Stimulated activated CD8-positive, alpha-beta memory T cell treated with anti-CD3 and anti-CD28 coated beads, Interleukin-12 subunit alpha, Interleukin-12 subunit beta, amount 100 ng/mL, for 1 hour (primary cell): ENCODE measurements around the gene PPME1.

ENCODE experiments used
- DNase-seq: peaks from one replicate; pipeline ENCODE4 v3.0.0-alpha.2; 2020; ENCODE audit warnings: low read depth

Gene PPME1

DNA sequence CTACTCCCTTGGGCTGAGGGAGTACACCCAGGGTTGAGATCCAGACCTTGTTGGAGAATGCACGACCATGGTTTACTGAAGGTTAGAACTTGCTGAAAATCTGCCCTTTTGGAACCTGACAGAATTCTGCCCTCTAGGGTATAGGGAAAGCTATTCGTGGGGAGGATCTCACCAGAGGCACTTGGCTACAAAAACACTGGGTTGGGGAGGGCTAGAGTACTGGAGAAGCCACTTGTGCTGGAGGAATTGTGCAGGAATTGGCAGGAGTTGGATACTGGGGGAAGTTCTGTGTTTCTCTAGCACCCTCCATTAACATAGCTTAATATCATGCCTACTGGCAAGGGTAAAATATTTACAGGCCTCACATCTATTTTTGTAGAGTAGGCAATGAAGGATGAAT lies 55.8 kb downstream of the PPME1 start:
- DNase-seq = no peak

DNA sequence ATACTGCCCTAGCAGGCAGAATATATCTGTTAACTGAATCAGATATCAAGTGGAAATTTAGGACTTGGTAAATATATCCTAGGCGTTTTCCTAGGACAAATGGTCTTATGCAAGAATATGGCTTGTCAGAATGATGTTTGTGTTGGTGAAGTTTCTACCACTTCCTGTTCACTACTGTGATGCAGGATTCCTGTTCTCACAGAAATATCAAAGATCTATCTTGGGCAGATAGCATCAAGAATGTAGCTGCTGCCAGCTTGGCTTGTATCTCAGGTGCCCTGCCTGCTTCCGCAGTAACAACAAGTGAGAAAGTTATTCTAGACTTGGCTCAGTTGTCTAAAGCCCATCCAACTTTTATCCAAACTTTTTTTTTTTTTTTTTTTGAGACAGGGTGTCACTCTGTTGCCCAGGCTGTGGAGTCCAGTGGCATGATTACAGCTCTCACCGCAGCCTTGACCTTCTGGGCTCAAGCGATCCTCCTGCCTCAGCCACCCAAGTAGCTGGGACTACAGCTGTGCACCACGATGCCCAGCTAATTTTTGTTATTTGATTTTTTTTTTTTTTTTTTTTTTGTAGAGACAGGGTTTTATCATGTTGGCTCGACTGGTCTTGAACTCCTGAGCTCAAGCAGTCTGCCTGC lies 61.3 kb downstream of the PPME1 start:
- no peak for DNase-seq

DNA sequence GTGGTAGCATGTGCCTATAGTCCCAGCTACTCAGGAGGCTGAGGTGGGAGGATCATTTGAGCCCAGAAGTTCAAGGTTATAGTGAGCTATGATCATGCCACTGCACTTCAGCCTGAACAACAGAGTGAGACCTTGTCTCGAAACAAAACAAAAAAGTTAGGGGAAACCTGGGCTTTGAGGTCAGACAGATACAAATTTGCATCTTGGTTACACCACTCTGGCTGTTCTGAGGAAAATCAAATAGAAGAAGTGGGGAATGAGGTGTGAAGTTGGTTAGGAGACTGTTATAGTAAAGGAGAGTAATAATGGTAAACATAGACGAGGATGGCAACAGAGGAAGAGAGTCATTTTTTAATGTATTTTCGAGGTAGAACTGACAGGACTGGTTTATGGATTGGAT lies 62.6 kb downstream of the PPME1 start:
- no peak for DNase-seq

DNA sequence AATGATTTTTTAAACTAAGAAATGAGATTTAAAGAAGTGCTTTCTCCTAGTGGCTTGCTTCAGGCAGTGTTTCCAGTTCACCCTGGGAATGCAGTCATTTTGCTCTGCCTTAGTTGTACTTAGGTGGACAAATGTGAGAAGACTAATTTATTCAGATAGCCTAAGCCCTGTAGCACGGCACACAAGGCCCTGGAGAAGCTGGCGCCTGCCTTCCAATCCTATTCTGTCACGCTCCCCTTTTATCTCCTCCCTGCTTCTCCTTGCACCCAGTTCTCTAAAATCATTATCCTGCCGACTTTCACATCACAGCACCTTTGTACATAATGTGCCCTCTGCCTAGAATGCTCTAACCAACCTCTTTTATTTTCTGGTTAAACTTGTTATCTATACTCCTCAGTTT lies 64.0 kb downstream of the PPME1 start:
- DNase-seq = no peak

DNA sequence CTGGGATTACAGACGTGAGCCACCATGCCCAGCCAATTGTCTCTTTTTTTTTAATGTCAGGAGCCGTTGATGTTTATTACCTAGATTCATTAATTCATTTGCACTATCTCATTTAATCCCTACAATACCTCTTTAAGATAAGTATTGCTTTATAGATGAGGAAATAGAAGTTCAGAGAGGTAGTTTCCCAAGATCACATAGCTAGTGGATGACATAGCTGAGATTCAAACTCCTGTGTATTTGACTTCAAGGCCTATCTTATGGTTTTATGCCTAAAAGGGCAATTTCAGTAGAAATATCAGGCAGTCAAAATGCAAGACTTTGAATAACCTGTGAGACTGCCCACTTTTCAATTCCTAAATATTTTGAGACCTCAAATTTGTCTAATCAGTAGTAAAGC lies 66.5 kb downstream of the PPME1 start:
- no peak for DNase-seq

DNA sequence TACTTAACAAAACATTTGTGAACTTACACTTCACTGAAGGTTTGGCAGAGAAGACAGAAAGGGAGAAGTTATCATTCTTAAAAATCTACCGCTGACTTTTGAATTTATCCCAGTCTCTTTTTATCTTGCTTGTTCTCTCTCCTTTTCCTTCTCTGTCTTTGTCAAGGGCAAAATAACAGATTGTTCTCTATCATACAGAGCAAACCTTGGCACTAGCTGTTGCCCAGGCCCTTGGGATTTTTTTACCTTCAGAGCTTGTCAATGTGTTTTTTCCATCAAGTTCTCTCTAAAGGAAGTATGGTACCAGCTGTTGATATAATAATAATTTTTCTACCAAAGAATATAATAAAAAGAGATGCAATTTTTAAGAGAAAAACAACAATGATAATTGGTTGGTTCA lies 67.2 kb downstream of the PPME1 start:
- no peak for DNase-seq

DNA sequence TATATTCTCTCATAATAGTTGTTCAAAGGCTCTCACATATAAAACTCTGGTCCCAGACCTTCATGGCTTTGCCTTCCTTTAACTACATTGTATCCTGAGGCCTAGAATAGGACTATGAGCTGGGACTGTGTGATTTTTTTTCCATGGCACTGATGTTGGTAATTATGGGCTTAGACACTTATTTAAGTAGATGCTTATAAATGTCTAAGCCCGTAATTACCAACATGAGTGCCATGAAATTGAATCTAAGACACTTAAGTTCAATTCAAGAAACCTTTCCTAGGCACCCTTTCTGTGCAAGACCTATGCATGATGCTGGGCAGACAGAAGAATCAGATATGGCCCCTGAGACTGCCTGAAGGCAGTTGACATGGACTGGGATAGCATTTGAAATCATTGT lies 77.4 kb downstream of the PPME1 start:
- DNase-seq = no peak

DNA sequence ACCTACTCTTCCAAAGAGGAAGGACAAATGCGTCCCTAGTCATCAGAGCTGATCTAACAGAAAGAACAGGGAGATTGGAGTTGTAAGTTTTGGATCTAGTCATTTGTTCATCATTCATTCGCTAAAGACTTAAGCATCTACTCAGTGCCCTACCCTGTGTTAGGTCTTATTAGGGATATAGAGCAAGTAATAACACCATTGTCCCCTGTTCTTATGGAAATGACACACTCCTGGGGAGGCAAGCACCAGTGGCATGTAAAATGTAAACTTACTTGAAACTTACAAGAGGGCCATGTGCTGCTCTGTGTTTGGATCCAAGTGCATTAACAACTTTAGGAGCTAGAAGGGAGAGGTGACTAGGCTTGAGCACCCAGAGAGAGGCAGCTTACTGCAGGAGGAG lies 78.4 kb downstream of the PPME1 start:
- no peak for DNase-seq

DNA sequence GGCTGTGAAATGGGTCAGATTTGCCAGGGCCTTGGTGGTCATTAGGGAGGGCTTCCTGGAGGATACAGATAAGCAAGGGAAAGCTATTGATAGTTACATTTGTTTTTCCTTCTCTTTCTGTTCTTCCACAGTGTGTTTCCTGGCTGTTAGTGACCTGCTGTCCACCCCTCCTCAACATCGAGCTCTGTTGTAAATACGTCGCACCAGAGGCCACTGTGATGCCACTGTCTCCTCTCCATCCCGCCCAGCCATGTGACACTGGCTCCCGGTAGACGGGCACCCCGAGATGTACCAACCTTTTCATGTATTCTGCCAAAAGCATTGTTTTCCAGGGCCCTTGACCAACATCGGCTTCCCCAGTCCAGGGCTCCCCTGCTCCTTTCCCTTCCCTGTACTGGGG lies 82.3 kb downstream of the PPME1 start:
- DNase-seq = no peak

DNA sequence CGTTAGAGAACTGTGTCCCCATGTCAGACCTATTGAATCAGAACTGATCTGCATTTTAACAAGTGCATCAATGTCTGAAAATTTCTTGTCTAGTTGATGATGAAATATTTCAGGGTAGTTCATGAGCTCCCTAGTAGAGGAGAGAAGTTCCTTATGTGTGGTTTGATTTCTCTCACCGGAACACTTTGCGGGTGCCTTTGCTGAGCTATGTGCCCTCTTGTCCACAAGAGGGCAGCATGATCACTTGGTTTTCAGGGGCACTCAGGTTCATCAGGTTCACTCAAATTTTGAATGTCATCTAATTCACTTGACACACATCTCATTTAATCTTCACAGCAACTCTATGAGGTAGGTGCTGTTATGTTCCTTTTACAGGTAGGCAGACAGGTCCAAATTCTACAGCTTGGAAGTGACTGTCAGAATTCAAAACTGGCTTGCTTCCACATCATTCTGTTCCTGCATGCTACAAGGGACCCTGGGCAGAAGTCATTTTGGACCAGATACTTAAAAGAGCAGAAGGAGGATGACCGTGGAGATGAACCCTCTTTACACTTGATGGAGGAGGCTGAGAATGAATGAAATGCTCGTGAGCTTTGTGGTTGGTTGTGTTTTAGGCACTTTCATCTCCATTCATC lies 84.8 kb downstream of the PPME1 start:
- peak; percentile 27 for DNase-seq

DNA sequence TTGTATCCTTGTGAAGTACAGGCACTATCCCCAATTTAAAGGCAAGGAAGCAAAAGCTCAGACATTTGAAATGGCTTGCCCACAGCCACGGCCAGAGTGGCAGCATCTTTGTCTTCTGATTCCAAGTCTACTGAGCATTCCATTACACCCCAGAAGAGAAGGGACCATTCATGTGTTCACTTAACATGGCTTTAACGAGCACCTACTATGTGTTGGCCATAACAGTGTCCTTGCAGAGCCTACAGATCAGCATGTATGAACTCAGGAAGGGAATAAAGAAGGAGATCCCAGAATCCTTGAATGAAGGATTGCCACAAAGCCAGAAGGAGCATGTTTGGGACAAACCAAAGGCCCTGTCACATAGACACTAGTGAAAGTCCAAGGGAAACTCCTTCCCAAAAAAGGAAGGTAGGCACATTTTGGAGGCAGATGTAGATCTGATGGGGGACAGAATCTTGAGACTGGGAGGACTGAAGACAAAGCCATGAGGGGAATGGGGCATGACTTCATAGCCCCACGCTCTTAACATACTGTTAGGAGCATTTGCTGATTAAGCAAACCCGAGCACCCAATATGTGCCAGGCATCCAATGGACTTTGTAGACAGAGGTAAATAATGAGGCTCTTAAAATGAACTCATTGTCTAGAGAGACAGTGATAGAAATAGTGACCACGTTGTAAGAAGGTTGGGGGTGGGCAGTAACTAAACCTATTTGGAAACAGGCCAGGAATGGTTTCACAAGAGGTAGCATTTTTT lies 85.5 kb downstream of the PPME1 start:
- no peak for DNase-seq

DNA sequence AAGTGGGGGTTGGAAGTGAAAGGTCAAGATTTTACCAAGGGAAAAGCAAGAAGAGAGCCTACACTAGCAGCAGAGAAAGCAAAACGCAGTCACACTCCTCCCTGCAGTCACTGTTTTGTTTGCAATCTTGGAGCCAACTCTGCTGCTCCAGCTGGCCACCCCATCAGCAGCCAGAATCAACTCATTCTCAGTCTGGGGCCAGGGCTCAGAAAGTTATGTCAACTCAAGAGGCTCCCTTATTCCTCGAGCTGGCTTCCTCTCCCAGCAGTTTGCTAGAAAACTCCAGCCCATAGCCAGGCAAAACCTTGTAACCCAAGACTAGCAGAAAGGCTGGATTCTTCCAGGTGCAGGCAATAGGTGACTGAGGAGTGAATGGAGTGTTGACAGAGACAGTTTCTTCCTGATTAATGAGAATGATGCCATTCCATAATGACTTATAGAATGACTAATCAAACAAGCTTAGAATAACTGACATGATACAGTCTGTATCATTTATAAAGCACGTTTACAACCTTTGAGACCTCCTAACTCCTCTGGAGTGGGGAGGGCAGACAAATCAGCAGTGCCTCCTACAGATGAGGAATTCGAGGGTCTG lies 87.0 kb downstream of the PPME1 start:
- no peak for DNase-seq

DNA sequence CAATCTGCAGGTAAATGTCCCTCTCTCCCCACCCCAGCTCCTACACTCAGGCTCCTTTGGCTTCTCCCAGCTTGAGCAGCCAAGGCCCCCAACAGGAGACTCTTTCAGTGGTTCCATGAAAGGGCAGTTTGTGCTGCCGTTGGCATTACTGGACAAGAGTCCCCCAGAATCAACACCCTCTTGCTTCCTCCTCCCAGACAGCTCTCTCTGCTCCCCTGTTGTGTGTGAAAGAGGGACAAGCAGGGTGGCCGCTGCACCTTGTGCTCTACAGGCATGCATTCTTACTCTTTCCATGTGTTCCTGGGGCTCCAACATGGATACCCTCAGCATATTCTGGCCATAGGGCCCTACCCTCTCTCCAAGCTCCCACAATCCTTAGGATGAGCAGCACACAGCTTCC lies 91.6 kb downstream of the PPME1 start:
- no peak for DNase-seq

DNA sequence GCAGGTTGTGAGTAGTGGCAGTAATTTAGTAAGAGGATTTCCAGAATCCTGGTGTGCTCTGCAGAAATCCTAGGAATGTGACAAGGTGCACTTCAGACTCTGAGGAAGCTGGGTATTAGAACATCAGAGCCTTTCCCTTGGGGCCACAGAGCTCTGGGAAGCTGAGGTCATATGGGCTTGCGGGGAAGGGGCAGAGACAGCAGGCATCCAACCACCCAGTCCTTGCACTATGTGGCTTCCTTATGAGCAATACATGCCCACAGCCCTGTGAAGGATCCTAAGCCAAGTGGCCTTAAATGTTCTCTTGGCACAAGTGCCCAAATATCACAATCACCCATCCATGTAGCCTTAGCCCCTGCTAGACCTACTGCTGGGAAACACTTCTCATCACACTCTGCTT lies 94.2 kb downstream of the PPME1 start:
- DNase-seq = no peak

DNA sequence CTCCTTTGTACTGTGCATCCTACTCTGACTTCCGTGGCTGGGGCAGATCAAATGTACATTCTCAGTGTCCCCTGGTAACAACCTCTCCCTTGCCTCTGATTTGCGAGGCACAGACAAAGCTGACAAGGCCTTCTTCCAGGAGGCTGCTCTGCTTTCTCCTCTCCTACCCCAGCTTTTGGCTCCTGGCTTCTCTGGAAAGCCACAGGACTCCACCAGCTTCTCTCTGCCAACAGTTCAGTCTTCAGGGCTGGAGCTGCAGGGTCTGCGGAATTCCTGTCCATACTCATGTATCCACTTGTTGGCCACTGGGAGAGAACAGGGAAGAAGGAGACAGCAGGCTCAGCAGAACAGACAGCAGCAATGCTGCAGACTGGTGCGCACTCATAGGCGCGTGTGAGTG lies 95.9 kb downstream of the PPME1 start:
- DNase-seq = no peak

DNA sequence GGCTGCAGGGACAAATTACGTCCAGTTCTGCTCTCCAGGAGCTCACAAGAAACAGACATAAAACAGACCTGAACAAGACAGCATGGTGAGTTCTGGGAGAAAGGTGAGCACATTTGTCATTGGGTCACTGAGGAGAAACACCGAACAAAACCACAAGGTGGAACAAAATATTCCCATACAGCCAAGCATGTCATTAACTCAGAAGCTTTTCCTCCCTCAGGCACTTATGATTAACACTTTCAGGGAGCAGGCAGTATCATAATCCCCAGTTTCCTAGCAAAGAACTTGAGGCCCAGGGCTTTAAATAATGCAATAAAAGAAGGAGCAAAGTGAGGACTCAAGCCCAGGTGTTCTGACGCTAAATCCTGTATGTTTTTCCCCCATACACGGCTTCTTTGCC lies 97.4 kb downstream of the PPME1 start:
- no peak for DNase-seq

DNA sequence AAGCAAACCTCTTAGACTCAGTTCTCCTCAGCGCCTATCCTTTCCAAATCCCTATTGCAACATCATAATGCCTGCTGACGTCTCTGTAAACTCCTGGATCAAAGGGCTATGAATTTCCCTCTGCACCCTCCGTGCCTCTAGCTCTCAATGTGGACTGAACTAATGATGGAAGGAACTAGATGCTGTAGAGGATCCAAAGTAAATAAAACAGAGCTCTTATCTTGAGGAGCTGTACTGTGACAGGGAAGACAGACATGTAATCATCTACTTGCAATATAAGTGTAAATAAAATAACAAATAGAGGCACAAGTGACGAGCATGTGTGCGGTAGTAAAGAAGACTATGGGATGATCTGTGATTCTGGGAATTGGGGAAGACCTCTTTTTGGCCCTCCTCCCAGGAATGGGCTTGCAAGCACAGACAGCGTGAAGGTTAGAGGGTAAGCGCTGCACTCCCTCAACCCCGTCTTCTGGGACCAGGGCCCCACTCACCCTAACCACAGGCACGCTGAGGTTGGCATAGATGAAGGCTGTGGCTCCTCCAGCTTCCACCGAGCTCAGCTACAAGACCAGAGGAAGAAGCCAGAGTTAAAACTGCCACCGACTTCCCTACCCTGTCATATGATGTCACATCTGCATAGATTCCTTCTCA lies 98.2 kb downstream of the PPME1 start:
- DNase-seq = no peak

DNA sequence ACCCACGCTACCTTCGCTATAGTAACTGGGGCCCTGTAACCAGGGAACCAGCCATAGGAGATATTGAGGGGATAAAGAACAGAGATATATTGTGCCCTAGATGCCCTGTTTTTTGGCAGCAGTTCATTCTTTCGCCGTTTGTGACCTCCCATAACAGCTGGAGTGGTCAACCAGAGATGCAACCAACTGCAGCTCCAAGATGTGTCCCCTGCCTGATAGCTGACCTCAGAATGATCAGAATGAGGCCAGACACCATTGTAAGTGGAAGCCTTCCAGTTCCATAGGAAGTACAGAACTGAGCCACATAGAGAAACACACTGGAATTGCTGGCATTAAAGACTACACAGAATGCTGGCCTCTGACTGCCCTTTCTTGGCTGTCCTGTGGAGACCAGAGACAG lies 101.2 kb downstream of the PPME1 start:
- no peak for DNase-seq

DNA sequence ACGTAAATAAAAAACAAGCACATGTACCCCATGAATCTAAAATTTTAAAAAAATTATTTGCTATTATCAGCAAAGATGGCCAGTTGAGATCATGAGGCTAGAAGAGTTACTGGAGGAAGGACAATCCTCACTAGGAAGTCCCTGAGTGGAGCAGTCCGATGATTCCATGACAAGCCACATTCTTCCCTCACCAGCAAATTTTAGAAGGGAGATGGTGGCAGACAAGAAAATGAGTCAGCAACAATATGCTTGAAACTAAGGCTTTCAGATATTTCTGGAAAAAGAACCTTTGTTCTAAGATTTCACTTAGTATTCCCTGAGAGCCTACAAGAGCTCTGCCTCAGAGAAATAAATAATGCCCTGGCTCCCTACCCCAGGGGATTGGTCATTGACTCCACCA lies 105.5 kb downstream of the PPME1 start:
- DNase-seq = no peak

DNA sequence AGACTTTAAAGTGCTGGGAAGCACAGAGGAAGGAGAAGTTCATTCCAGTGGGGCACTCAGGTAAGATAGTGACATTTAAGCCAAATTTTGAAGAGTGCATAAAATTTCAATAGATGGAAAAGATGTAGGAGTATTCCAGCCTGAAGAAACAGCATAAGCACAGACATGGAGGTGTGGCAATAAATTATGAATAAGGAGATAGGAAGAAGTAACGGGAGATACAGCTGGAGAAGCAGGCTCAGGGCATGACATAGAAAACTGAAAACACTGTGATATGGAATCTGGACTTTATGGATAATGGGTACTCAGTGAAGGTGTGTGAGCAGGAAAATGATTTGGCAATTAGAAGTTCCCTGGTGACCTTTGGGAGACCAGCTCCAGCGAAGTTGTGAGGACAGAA lies 107.0 kb downstream of the PPME1 start:
- DNase-seq = no peak

DNA sequence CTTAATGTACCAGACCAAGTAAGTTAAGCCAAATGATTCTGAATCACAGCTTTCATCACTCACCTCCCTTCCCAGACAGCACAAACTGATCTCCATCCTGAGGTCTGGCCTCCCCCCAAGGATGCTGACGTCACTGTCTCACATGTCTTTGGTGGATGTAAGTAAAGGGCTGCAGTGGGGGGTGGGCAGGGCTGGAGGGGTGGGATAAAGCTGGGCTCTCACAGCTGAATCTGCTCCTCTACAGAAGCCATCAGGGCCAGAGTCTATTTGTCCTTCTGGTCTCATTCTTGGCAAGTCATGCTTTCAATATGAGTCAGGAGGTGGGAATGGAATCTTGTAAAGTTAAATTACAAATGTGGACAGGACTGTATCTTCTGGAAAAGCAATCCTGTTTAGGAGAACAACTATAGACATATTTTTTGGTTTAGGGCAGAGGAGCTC lies 107.7 kb downstream of the PPME1 start:
- no peak for DNase-seq

DNA sequence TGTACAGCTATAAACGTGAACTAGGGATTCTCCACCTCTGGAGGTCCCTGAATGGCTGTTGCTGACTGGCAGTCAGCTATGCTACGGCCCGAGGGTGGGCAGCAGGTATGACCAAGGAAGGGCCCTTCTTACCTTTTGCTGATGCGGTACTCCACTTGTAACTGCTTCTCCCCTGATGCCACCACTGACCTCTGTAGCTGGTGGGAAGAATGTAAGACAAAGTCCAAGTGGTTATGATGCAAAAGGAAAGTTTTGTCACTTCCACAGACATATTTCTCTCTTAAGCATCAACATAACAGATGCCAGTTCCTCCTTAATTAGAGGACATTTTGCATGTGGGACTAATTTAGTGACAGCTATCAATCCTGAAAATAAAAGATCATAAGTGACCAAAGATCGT lies 108.2 kb downstream of the PPME1 start:
- DNase-seq = no peak

DNA sequence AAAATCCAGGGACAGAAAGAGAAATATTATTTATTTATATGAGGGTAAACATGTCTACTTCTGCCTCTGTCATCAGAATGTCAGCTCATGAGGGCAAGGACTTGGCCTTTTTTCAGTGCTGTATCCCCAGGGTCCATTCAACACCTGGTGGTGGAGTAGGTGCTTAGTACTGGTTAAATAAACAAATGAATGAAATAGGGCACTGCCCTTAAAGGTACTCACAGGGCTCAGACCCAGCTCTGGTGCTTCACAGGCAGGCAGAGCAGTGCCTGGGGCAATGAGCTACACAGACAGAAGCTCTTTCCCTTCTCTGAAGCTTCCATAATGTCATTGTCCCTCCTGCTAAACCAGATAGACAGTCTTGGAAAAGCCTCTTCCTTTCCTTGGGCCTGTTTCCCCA lies 109.4 kb downstream of the PPME1 start:
- DNase-seq = no peak
